Activated CD8-positive, alpha-beta T cell treated with anti-CD3 and anti-CD28 coated beads, Interleukin-2, amount 10 ng/mL, durations not matched to agents 7 days and 5 days (primary cell): ENCODE measurements around the gene OSBPL8. TPM values are rescaled to one million over a fixed set of nuclear protein-coding genes. Genes with fewer than 3 reads are reported as not detected.

Experiments
- ATAC-seq: fragments of 150-1000 bp; cut with Tn5 transposase; one replicate; pipeline ENCODE4 v1.10.0; 2021; ENCODE audit warnings: moderate library complexity
- CTCF ChIA-PET: fragments of 350-600 bp; sonication (Branson Sonifier 250); formaldehyde crosslinking; loops from one replicate; lab custom pipeline; 2021; ENCODE audit warnings: antibody characterized with exemption; lab: Charles Lee
- POLR2A ChIA-PET: fragments of 350-600 bp; sonication (Branson Sonifier 250); formaldehyde crosslinking; loops from one replicate; lab custom pipeline; 2021; ENCODE audit warnings: antibody characterized with exemption; lab: Charles Lee
- DNase-seq: peaks from one replicate; pipeline ENCODE4 v3.0.0-alpha.2; 2020
- H3K27ac Mint-ChIP-seq: one replicate; pipeline ENCODE4 v1.8.0; 2021; ENCODE audit warnings: mild to moderate bottlenecking, mixed read lengths
- H3K27me3 Mint-ChIP-seq: one replicate; pipeline ENCODE4 v1.8.0; 2021; ENCODE audit warnings: low read depth, mixed read lengths
- H3K36me3 Mint-ChIP-seq: one replicate; pipeline ENCODE4 v1.8.0; 2021; ENCODE audit warnings: low read depth, mixed read lengths
- H3K4me1 Mint-ChIP-seq: one replicate; pipeline ENCODE4 v1.8.0; 2021; ENCODE audit warnings: low read depth, mixed read lengths
- H3K4me3 Mint-ChIP-seq: one replicate; pipeline ENCODE4 v1.8.0; 2021; ENCODE audit warnings: mild to moderate bottlenecking, mixed read lengths
- H3K9me3 Mint-ChIP-seq: one replicate; pipeline ENCODE4 v1.8.0; 2022; ENCODE audit warnings: mixed read lengths; ENCODE audit not compliant: insufficient read depth
- total RNA-seq, 2 experiments: library from RNA; stranded (reverse); gene quantifications; one replicate each; pipeline ENCODE4 v1.2.3, GENCODE V29; 2021

The OSBPL8 gene
- total RNA-seq, 2 experiments from 2014 or later = 113 to 119 TPM

- H3K4me1 Mint-ChIP-seq = no peaks in the 10 kb centered on the region
- no peaks in the 10 kb centered on the region for H3K9me3 Mint-ChIP-seq
- POLR2A ChIA-PET = no interaction called here
- CTCF ChIA-PET = interaction anchor here (1.0 kb wide), 2 partner anchors 22 to 29 kb away, joined by 3 read pairs; no protein-coding TSS in a partner anchor
- no peak overlapping the region for H3K27ac Mint-ChIP-seq
- no peaks in the 10 kb centered on the region for H3K36me3 Mint-ChIP-seq
- ATAC-seq = no peak
- H3K27me3 Mint-ChIP-seq = peaks cover 10% of the 10 kb centered on the region
- no peak overlapping the region for H3K4me3 Mint-ChIP-seq
- no peak for DNase-seq
These were observed 241.6 kb downstream of the OSBPL8 start for GRCh38 chr12:76317976-76318375.

- no peak overlapping the region for H3K4me3 Mint-ChIP-seq
- no peak for ATAC-seq
- no peak overlapping the region for H3K27ac Mint-ChIP-seq
- no peaks in the 10 kb centered on the region for H3K36me3 Mint-ChIP-seq
- no peak for DNase-seq
- no peaks in the 10 kb centered on the region for H3K4me1 Mint-ChIP-seq
- CTCF ChIA-PET = no interaction called here
- POLR2A ChIA-PET = no interaction called here
- no peaks in the 10 kb centered on the region for H3K9me3 Mint-ChIP-seq
- peaks cover 13% of the 10 kb centered on the region for H3K27me3 Mint-ChIP-seq
These were observed 243.1 kb downstream of the OSBPL8 start for GRCh38 chr12:76316468-76316867.

- POLR2A ChIA-PET = no interaction called here
These were observed 246.3 kb downstream of the OSBPL8 start for GRCh38 chr12:76313299-76313698.

GRCh38 chr12:76312315-76312714 is 247.3 kb downstream of the OSBPL8 start:
- ATAC-seq = no peak
- CTCF ChIA-PET = no interaction called here
- POLR2A ChIA-PET = no interaction called here
- no peaks in the 10 kb centered on the region for H3K9me3 Mint-ChIP-seq
- peaks cover 13% of the 10 kb centered on the region for H3K27me3 Mint-ChIP-seq
- no peak overlapping the region for H3K27ac Mint-ChIP-seq
- H3K4me3 Mint-ChIP-seq = no peak overlapping the region
- no peaks in the 10 kb centered on the region for H3K4me1 Mint-ChIP-seq
- no peak for DNase-seq
- H3K36me3 Mint-ChIP-seq = no peaks in the 10 kb centered on the region

More at GRCh38 chr12:76313299-76313698, 246.3 kb downstream of the OSBPL8 start:
- CTCF ChIA-PET = no interaction called here
- H3K27me3 Mint-ChIP-seq = peaks cover 13% of the 10 kb centered on the region
- DNase-seq = no peak
- no peaks in the 10 kb centered on the region for H3K36me3 Mint-ChIP-seq
- ATAC-seq = no peak
- H3K9me3 Mint-ChIP-seq = no peaks in the 10 kb centered on the region
- H3K27ac Mint-ChIP-seq = no peak overlapping the region
- no peaks in the 10 kb centered on the region for H3K4me1 Mint-ChIP-seq
- H3K4me3 Mint-ChIP-seq = no peak overlapping the region

GRCh38 chr12:76311796-76312195 is 247.8 kb downstream of the OSBPL8 start:
- H3K9me3 Mint-ChIP-seq = no peaks in the 10 kb centered on the region
- H3K4me3 Mint-ChIP-seq = no peak overlapping the region
- no peaks in the 10 kb centered on the region for H3K36me3 Mint-ChIP-seq
- CTCF ChIA-PET = no interaction called here
- H3K27ac Mint-ChIP-seq = no peak overlapping the region
- peaks cover 17% of the 10 kb centered on the region for H3K27me3 Mint-ChIP-seq
- no peaks in the 10 kb centered on the region for H3K4me1 Mint-ChIP-seq
- DNase-seq (no peak), ATAC-seq (no peak)
- POLR2A ChIA-PET = no interaction called here

- DNase-seq = no peak
- no peak overlapping the region for H3K27ac Mint-ChIP-seq
- no peaks in the 10 kb centered on the region for H3K9me3 Mint-ChIP-seq
- POLR2A ChIA-PET = no interaction called here
- H3K4me3 Mint-ChIP-seq = no peak overlapping the region
- no peak for ATAC-seq
- CTCF ChIA-PET = no interaction called here
- no peaks in the 10 kb centered on the region for H3K36me3 Mint-ChIP-seq
- no peaks in the 10 kb centered on the region for H3K4me1 Mint-ChIP-seq
- peaks cover 11% of the 10 kb centered on the region for H3K27me3 Mint-ChIP-seq
These were observed 249.5 kb downstream of the OSBPL8 start for GRCh38 chr12:76310110-76310509.

GRCh38 chr12:76308866-76309265 is 250.7 kb downstream of the OSBPL8 start:
- no peaks in the 10 kb centered on the region for H3K36me3 Mint-ChIP-seq
- H3K4me1 Mint-ChIP-seq = peaks cover 5% of the 10 kb centered on the region
- ChIA-PET CTCF (no interaction called here), POLR2A (no interaction called here)
- ATAC-seq (no peak), DNase-seq (no peak)
- H3K27me3 Mint-ChIP-seq = peaks cover 7% of the 10 kb centered on the region
- no peak overlapping the region for H3K4me3 Mint-ChIP-seq
- no peak overlapping the region for H3K27ac Mint-ChIP-seq
- no peaks in the 10 kb centered on the region for H3K9me3 Mint-ChIP-seq

GRCh38 chr12:76307083-76307482 is 252.5 kb downstream of the OSBPL8 start:
- no peak for DNase-seq
- no peak for ATAC-seq
- CTCF ChIA-PET = no interaction called here
- POLR2A ChIA-PET = no interaction called here
- Mint-ChIP-seq H3K27me3 (peaks cover 4% of the 10 kb centered on the region), H3K27ac (no peak overlapping the region), H3K4me1 (peaks cover 13% of the 10 kb centered on the region), H3K9me3 (no peaks in the 10 kb centered on the region), H3K4me3 (no peak overlapping the region), H3K36me3 (no peaks in the 10 kb centered on the region)

- Mint-ChIP-seq H3K27me3 (peaks cover 4% of the 10 kb centered on the region), H3K9me3 (no peaks in the 10 kb centered on the region), H3K36me3 (no peaks in the 10 kb centered on the region), H3K4me1 (peaks cover 13% of the 10 kb centered on the region), H3K4me3 (no peak overlapping the region), H3K27ac (no peak overlapping the region)
- ATAC-seq (no peak), DNase-seq (no peak)
- ChIA-PET CTCF (no interaction called here), POLR2A (no interaction called here)
These were observed 255.5 kb downstream of the OSBPL8 start for GRCh38 chr12:76303989-76304460.

- ChIA-PET CTCF (no interaction called here), POLR2A (no interaction called here)
- ATAC-seq = no peak
- Mint-ChIP-seq H3K4me1 (peaks cover 13% of the 10 kb centered on the region), H3K27me3 (peaks cover 4% of the 10 kb centered on the region), H3K36me3 (no peaks in the 10 kb centered on the region), H3K4me3 (no peak overlapping the region), H3K27ac (no peak overlapping the region), H3K9me3 (no peaks in the 10 kb centered on the region)
- DNase-seq = no peak
These were observed 256.2 kb downstream of the OSBPL8 start for GRCh38 chr12:76303365-76303764.

Other genes starting within 250 kb of the OSBPL8 start
- 1 to 10 TPM; 3.5 to 4.0 TPM for gene BBS10, start 211.4 kb downstream of the OSBPL8 start, total RNA-seq
- 10 to 100 TPM; 26.6 to 28.1 TPM for gene ZDHHC17, start 204.3 kb upstream of the OSBPL8 start, total RNA-seq